H1 (cell line): ENCODE data around the gene ADGRL2. TPM values are rescaled to one million over a fixed set of nuclear protein-coding genes. Genes with fewer than 3 reads are reported as not detected.

Experiments
- CTCF ChIA-PET: fragments of 300-600 bp; sonication (Branson Sonifier 250); formaldehyde crosslinking; loops from one replicate; lab custom pipeline; 2021; ENCODE audit not compliant: partially characterized antibody; lab: Charles Lee
- POLR2A ChIA-PET: fragments of 300-600 bp; sonication (Branson Sonifier 250); formaldehyde crosslinking; loops from one replicate; lab custom pipeline; 2021; ENCODE audit warnings: inconsistent platforms; ENCODE audit not compliant: partially characterized antibody; lab: Charles Lee
- DNase-seq, 2 experiments: peaks; one replicate each; pipeline versions ENCODE4 v3.0.0 to v3.0.0-alpha.2; 2010 to 2022; ENCODE audit warnings: low spot score in 2 of 2, low read depth in 1 of 2, mixed read lengths in 1 of 2
- FAIRE-seq: peaks from 2 replicates; lab custom pipeline; 2011; peaks lifted over from hg19 to GRCh38; lab: Jason Lieb, UNC
- H2AFZ ChIP-seq: 2 replicates; pipeline ENCODE4 v1.8.1; 2012; ENCODE audit warnings: low read length, inconsistent platforms
- H2AK5ac ChIP-seq: 2 replicates; pipeline ENCODE4 v1.6.1; 2013; ENCODE audit warnings: low read depth, low read length
- H2BK120ac ChIP-seq: replicated peaks from 2 replicates; pipeline ENCODE3; 2013; ENCODE audit warnings: low read depth, low read length, inconsistent platforms
- H2BK12ac ChIP-seq: 2 replicates; pipeline ENCODE4 v1.6.1; 2013; ENCODE audit warnings: low read depth, low read length
- H2BK15ac ChIP-seq: 2 replicates; pipeline ENCODE4 v1.6.1; 2013; ENCODE audit warnings: low read length
- H2BK20ac ChIP-seq: 2 replicates; pipeline ENCODE4 v1.6.1; 2013; ENCODE audit warnings: low read length
- H2BK5ac ChIP-seq: 2 replicates; pipeline ENCODE4 v1.6.1; 2013; ENCODE audit warnings: low read depth, low read length
- H3K14ac ChIP-seq: 2 replicates; pipeline ENCODE4 v1.6.1; 2013; ENCODE audit warnings: inconsistent platforms; ENCODE audit not compliant: insufficient read length
- H3K18ac ChIP-seq: 2 replicates; pipeline ENCODE4 v1.6.1; 2013; ENCODE audit warnings: low read length; ENCODE audit errors: extremely low read depth
- H3K23ac ChIP-seq: 2 replicates; pipeline ENCODE4 v1.6.1; 2013; ENCODE audit warnings: inconsistent platforms; ENCODE audit not compliant: insufficient read length
- H3K23me2 ChIP-seq: 2 replicates; pipeline ENCODE4 v1.6.1; 2013; ENCODE audit warnings: low read depth, low read length
- H3K27ac ChIP-seq: 2 replicates; pipeline ENCODE4 v1.6.1; 2011; ENCODE audit warnings: low read depth, low read length, inconsistent platforms
- H3K27me3 ChIP-seq, 4 experiments: replicated peaks in 1 of 4; 1 replicate in 1 of 4; 2 replicates in 3 of 4; pipeline versions ENCODE4 v1.6.1 to v1.8.1; 2011 to 2013; ENCODE audit warnings: low read length in 3 of 4, mild to moderate bottlenecking in 3 of 4, inconsistent platforms in 2 of 4, mixed read lengths in 2 of 4, moderate library complexity in 1 of 4; ENCODE audit not compliant: control insufficient read depth in 3 of 4, insufficient read depth in 3 of 4; ENCODE audit errors: extremely low read depth in 1 of 4
- H3K36me3 ChIP-seq, 4 experiments: 2 replicates each; pipeline versions ENCODE4 v1.6.1 to v1.8.1; 2011 to 2013; ENCODE audit warnings: mild to moderate bottlenecking in 4 of 4, low read length in 3 of 4, moderate library complexity in 2 of 4, control low read depth in 1 of 4, inconsistent platforms in 1 of 4; ENCODE audit not compliant: insufficient read depth in 4 of 4, control insufficient read depth in 2 of 4
- H3K4ac ChIP-seq: replicated peaks from 2 replicates; pipeline ENCODE3; 2013; ENCODE audit warnings: low read length, low read depth, mixed read lengths, inconsistent platforms; ENCODE audit not compliant: insufficient read length
- H3K4me1 ChIP-seq, 4 experiments: replicated peaks in 1 of 4; 1 replicate in 1 of 4; 2 replicates in 3 of 4; pipeline versions ENCODE4 v1.6.1 to v1.8.1; 2011 to 2013; ENCODE audit warnings: low read length in 3 of 4, inconsistent platforms in 2 of 4, mixed read lengths in 1 of 4; ENCODE audit not compliant: insufficient read depth in 4 of 4, control insufficient read depth in 3 of 4
- H3K4me2 ChIP-seq, 2 experiments: 2 replicates each; pipeline versions ENCODE4 v1.6.1 to v1.8.1; 2011 to 2013; ENCODE audit warnings: low read depth in 2 of 2, low read length in 2 of 2, control low read depth in 1 of 2, inconsistent platforms in 1 of 2, mild to moderate bottlenecking in 1 of 2; ENCODE audit not compliant: insufficient read depth in 1 of 2
- H3K4me3 ChIP-seq, 4 experiments: fragments of 200-600, 300-600 bp in 1 of 4; sonication (generic), shearing (Covaris generic), sonication (Bioruptor Twin) in 1 of 4; 2 replicates each; pipeline versions ENCODE4 v1.5.1 to v1.8.1; 2011 to 2016; ENCODE audit warnings: low read length in 4 of 4, low read depth in 3 of 4, control low read depth in 2 of 4, inconsistent platforms in 2 of 4, mild to moderate bottlenecking in 2 of 4, mixed read lengths in 1 of 4, moderate library complexity in 1 of 4; ENCODE audit not compliant: insufficient read depth in 2 of 4; ENCODE audit errors: extremely low read depth in 1 of 4
- H3K56ac ChIP-seq: replicated peaks from 2 replicates; pipeline ENCODE3; 2013; ENCODE audit warnings: low read depth, mild to moderate bottlenecking, mixed read lengths, low read length, inconsistent platforms; ENCODE audit not compliant: insufficient read length
- H3K79me1 ChIP-seq: 2 replicates; pipeline ENCODE4 v1.6.1; 2013; ENCODE audit warnings: low read depth, low read length, control low read depth
- H3K79me2 ChIP-seq, 2 experiments: 2 replicates each; pipeline versions ENCODE4 v1.6.1 to v1.8.1; 2012 to 2013; ENCODE audit warnings: low read length in 2 of 2, mild to moderate bottlenecking in 2 of 2, inconsistent platforms in 1 of 2; ENCODE audit not compliant: insufficient read depth in 2 of 2, control insufficient read depth in 1 of 2
- H3K9ac ChIP-seq, 4 experiments: replicated peaks in 1 of 4; 1 replicate in 1 of 4; 2 replicates in 3 of 4; pipeline versions ENCODE4 v1.6.1 to v1.8.1; 2011 to 2013; ENCODE audit warnings: low read depth in 3 of 4, low read length in 3 of 4, control low read depth in 2 of 4, mild to moderate bottlenecking in 2 of 4, moderate library complexity in 2 of 4, inconsistent platforms in 1 of 4; ENCODE audit errors: extremely low read depth in 1 of 4
- H3K9me3 ChIP-seq, 2 experiments: 2 replicates each; pipeline versions ENCODE4 v1.6.1 to v1.8.1; 2012 to 2013; ENCODE audit warnings: mild to moderate bottlenecking in 2 of 2, moderate library complexity in 2 of 2, control low read depth in 1 of 2, inconsistent platforms in 1 of 2, low read depth in 1 of 2, low read length in 1 of 2, mixed read lengths in 1 of 2; ENCODE audit not compliant: insufficient read depth in 2 of 2
- H4K20me1 ChIP-seq, 2 experiments: replicated peaks in 1 of 2; 2 replicates each; pipeline versions ENCODE3 to v1.8.1; 2011 to 2013; ENCODE audit warnings: inconsistent platforms in 2 of 2, low read length in 2 of 2, mild to moderate bottlenecking in 1 of 2; ENCODE audit not compliant: insufficient read depth in 2 of 2, control insufficient read depth in 1 of 2
- H4K5ac ChIP-seq: 2 replicates; pipeline ENCODE4 v1.6.1; 2013; ENCODE audit warnings: low read length, low read depth, mixed read lengths, inconsistent platforms; ENCODE audit not compliant: insufficient read length
- H4K8ac ChIP-seq: 2 replicates; pipeline ENCODE4 v1.8.0; 2013; ENCODE audit warnings: mild to moderate bottlenecking, moderate library complexity, low read length, inconsistent platforms; ENCODE audit not compliant: insufficient read depth; ENCODE audit errors: extremely low read depth
- H4K91ac ChIP-seq: replicated peaks from 2 replicates; pipeline ENCODE3; 2013; ENCODE audit warnings: low read length, mixed read lengths, inconsistent platforms; ENCODE audit not compliant: insufficient read length
- CTCF ChIP-seq, 3 experiments: IDR thresholded peaks; 1 replicate in 2 of 3; 2 replicates in 1 of 3; pipeline versions ENCODE4 v1.5.1 to v1.6.1; 2011; ENCODE audit warnings: low read length in 3 of 3, mild to moderate bottlenecking in 3 of 3, inconsistent platforms in 2 of 3, low read depth in 1 of 3, moderate library complexity in 1 of 3; ENCODE audit not compliant: insufficient read depth in 1 of 3; ENCODE audit errors: control extremely low read depth in 1 of 3
- EZH2 ChIP-seq: fragments of 200-600 bp; sonication (generic); IDR thresholded peaks from 2 replicates; pipeline ENCODE4 v1.7.1; 2012; ENCODE audit warnings: low read depth, mild to moderate bottlenecking, moderate library complexity, low read length, inconsistent platforms; ENCODE audit not compliant: severe bottlenecking
- GTF2F1 ChIP-seq: IDR thresholded peaks from 2 replicates; pipeline ENCODE4 v1.6.1; 2012; ENCODE audit warnings: low read depth, low read length, improper control_type of control experiment, borderline replicate concordance
- KDM4A ChIP-seq: IDR thresholded peaks from one replicate; pipeline ENCODE4 v1.7.1; 2012; ENCODE audit warnings: low read depth, mild to moderate bottlenecking, moderate library complexity, low read length, inconsistent platforms; ENCODE audit not compliant: severe bottlenecking
- KDM5A ChIP-seq: fragments of 200-600 bp; IDR thresholded peaks from 2 replicates; pipeline ENCODE4 v1.7.1; 2012; ENCODE audit warnings: mild to moderate bottlenecking, low read length, inconsistent platforms, mixed read lengths
- NRF1 ChIP-seq: IDR thresholded peaks from 2 replicates; pipeline ENCODE4 v1.6.1; 2011; ENCODE audit warnings: mild to moderate bottlenecking, low read depth, low read length, improper control_type of control experiment
- RXRA ChIP-seq: IDR thresholded peaks from 2 replicates; pipeline ENCODE4 v1.6.1; 2011; ENCODE audit warnings: low read depth, mild to moderate bottlenecking, low read length, moderate library complexity; ENCODE audit not compliant: insufficient read depth
- SIN3A ChIP-seq, 2 experiments: IDR thresholded peaks in 1 of 2; conservative IDR thresholded peaks in 1 of 2; 2 replicates each; pipeline ENCODE4 v1.6.1; 2011 to 2012; ENCODE audit warnings: low read length in 2 of 2, improper control_type of control experiment in 1 of 2, low read depth in 1 of 2, mild to moderate bottlenecking in 1 of 2
- SUZ12 ChIP-seq: fragments of 200-600 bp; sonication (generic); IDR thresholded peaks from 2 replicates; pipeline ENCODE4 v1.6.1; 2012; ENCODE audit warnings: mild to moderate bottlenecking, inconsistent platforms, low read length, moderate library complexity, mixed read lengths
- TEAD4 ChIP-seq: IDR thresholded peaks from 2 replicates; pipeline ENCODE4 v1.6.1; 2012; ENCODE audit warnings: low read depth, low read length, inconsistent platforms, mixed read lengths
- YY1 ChIP-seq: IDR thresholded peaks from 2 replicates; pipeline ENCODE4 v1.6.1; 2011; ENCODE audit warnings: low read depth, mild to moderate bottlenecking, low read length
- WGBS, 2 experiments: shearing (Covaris generic) in 1 of 2; methylation state at CpG; one replicate each; pipeline versions ENCODE4 v1.1.6 to v1.1.7; 2013 to 2015; ENCODE audit warnings: low lambda C conversion rate in 2 of 2, mixed read lengths in 2 of 2, inconsistent platforms in 1 of 2, low coverage in 1 of 2, missing lambda C conversion rate in 1 of 2; ENCODE audit not compliant: insufficient replicate concordance in 2 of 2, insufficient coverage in 1 of 2, insufficient read length in 1 of 2; ENCODE audit errors: extremely low coverage in 1 of 2, missing lambda C conversion rate in 1 of 2; 5-methylcytosine and 5-hydroxymethylcytosine counted together
- polyA plus RNA-seq, 7 experiments: library from polyadenylated mRNA; depleted of rRNA in 3 of 7; stranded (reverse) in 5 of 7; unstranded in 2 of 7; fragments of >200 nt in 5 of 7; fragments of 200-250 nt in 2 of 7; gene quantifications; 1 replicate in 5 of 7; 2 replicates in 1 of 7; 4 replicates in 1 of 7; pipeline versions ENCODE4 v1.2.1 to v1.2.3, GENCODE V29; 2011 to 2013; ENCODE audit warnings: missing spikeins in 2 of 7, mixed read lengths in 2 of 7
- total RNA-seq: library from RNA; stranded (reverse); fragmentation: NEBNext Ultra II Directional; extraction: Animal tissue kit (Norgen Biotek cat#: 25700); gene quantifications from 2 replicates; pipeline ENCODE4 v1.2.1, GENCODE V29; 2021

Gene ADGRL2
- total and polyA plus RNA-seq, 2 of the 8 experiments (the other 6 are each of a cell fraction or from before 2014, with no cell fraction given), result 113 to 124 TPM

GRCh38 chr1:81967951-81968350 is 167.2 kb downstream of the ADGRL2 start:
- 83% methylated on average over 3 of the region's 3 CpGs; no CpG with 5 or more reads in 1 of the 2 experiments for WGBS, 2 experiments
- FAIRE-seq, result no peak
- H3K9ac ChIP-seq, result no peak overlapping the region
- H2BK120ac ChIP-seq, result no peak overlapping the region
- no peak overlapping the region for H3K27ac ChIP-seq
- DNase-seq, result no peak
- no peaks in the 10 kb centered on the region for H3K23me2 ChIP-seq
- ChIA-PET POLR2A (no interaction called here), CTCF (no interaction called here)
- H3K4me2 ChIP-seq, result no peak overlapping the region
- no peak overlapping the region for H3K14ac ChIP-seq
- H3K4ac ChIP-seq, result no peak overlapping the region
- H3K4me3 ChIP-seq, result no peak overlapping the region
- no peak overlapping the region; the same call in 1 of the 2 replicates for H3K18ac ChIP-seq
- no peak overlapping the region for H2BK15ac ChIP-seq
- H4K20me1 ChIP-seq, result peaks cover 0 to 3% of the 10 kb centered on the region in 2 experiments
- H2BK12ac ChIP-seq, result no peak overlapping the region
- H3K9me3 ChIP-seq, result no peaks in the 10 kb centered on the region
- peaks cover 1 to 14% (median 4%) of the 10 kb centered on the region in 4 experiments; a peak in 4 of 7 replicates for H3K4me1 ChIP-seq
- peaks cover 0 to 14% of the 10 kb centered on the region in 2 experiments; a peak in 2 of 4 replicates for H3K79me2 ChIP-seq
- no peak overlapping the region for H2BK5ac ChIP-seq
- peaks cover 0 to 67% (median 24%) of the 10 kb centered on the region in 4 experiments; a peak in 5 of 8 replicates for H3K36me3 ChIP-seq
- H2AK5ac ChIP-seq, result no peak overlapping the region
- no peak overlapping the region for H4K91ac ChIP-seq
- H2AFZ ChIP-seq, result no peak overlapping the region
- peaks cover 0 to 2% (median 0%) of the 10 kb centered on the region in 4 experiments; a peak in 1 of 7 replicates for H3K27me3 ChIP-seq
- H2BK20ac ChIP-seq, result no peak overlapping the region
- no peak overlapping the region for H4K5ac ChIP-seq
- H3K23ac ChIP-seq, result no peak overlapping the region
- H4K8ac ChIP-seq, result no peak overlapping the region; the same call in 1 of the 2 replicates
- H3K79me1 ChIP-seq, result no peaks in the 10 kb centered on the region
- H3K56ac ChIP-seq, result no peak overlapping the region
- TF ChIP-seq YY1 (no peak), NRF1 (no peak), EZH2 (no peak), KDM5A (no peak), SUZ12 (no peak), CTCF (IDR thresholded peaks at IDR 0.05; ENCODE audit: control extremely low read depth in 1 of 3, insufficient read depth in 1 of 3, low read depth in 1 of 3, low read length in 3 of 3) (no peak), SIN3A (conservative IDR thresholded peaks at IDR 0.05 in 1 of 2, IDR thresholded peaks at IDR 0.05 in 1 of 2; ENCODE audit: low read depth in 1 of 2, low read length in 2 of 2) (no peak), KDM4A (no peak), TEAD4 (no peak), GTF2F1 (no peak), RXRA (no peak)
